Retinal pigment epithelial cell (primary cell): ENCODE data around the gene HIPK2.

ENCODE experiments used
- DNase-seq: peaks from one replicate; pipeline ENCODE4 v3.0.0-alpha.2; 2010; ENCODE audit warnings: low read depth
- H3K4me3 ChIP-seq: 2 replicates; pipeline ENCODE4 v1.5.1; 2011; ENCODE audit warnings: mild to moderate bottlenecking, low read length, control low read depth, moderate library complexity
- CTCF ChIP-seq: conservative IDR thresholded peaks from 2 replicates; pipeline ENCODE4 v1.5.1; 2011; ENCODE audit warnings: low read depth, low read length, control low read depth, inconsistent platforms

Gene HIPK2

GRCh38 chr7:139698844-139699243 lies 79.0 kb downstream of the HIPK2 start:
- no peak for TF ChIP-seq CTCF
- no peak for DNase-seq
- H3K4me3 ChIP-seq, result no peak overlapping the region

DNA sequence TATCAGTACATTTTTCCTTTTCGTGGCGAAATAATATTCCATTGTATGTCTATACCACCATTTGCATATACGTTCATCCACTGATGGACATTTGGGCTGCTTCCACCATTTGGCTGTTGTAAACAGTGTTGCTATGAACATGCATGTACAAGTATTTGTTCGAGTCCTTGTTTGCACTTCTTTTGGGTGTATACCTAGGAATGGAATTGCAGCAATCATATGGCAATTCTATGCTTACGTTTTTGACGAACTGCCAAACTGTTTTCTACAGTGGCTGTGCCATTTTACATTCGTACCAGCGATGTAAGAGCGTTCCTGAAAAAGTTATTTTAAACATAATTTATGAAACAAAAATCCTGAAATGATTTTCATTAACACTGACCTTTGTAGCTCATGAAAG lies 79.5 kb downstream of the HIPK2 start:
- DNase-seq, result no peak
- TF ChIP-seq CTCF, result no peak
- no peak overlapping the region for H3K4me3 ChIP-seq

DNA sequence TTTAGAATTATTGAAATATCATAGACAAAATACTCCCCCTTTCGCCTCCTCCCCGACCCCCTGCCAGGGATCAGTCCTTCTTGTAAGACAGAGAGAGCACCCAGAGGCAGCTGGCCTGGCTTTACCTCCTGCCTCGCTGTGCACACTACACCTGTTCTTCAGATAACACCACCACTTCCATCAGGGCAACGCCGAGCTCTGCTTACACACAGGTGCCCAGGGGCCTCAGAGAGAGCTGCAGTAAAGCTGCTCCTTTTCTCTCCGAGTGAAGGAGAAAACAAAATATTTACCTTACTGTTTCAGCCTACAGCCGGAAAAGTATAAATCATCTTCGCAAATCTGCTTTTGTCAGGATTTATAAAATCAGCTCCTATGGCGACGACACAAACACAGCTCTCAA lies 80.7 kb downstream of the HIPK2 start:
- no peak overlapping the region for H3K4me3 ChIP-seq
- DNase-seq, result no peak
- no peak for TF ChIP-seq CTCF

- TF ChIP-seq CTCF, result no peak
- no peak overlapping the region for H3K4me3 ChIP-seq
- no peak for DNase-seq
These were observed 81.2 kb downstream of the HIPK2 start for GRCh38 chr7:139696552-139696951.

DNA sequence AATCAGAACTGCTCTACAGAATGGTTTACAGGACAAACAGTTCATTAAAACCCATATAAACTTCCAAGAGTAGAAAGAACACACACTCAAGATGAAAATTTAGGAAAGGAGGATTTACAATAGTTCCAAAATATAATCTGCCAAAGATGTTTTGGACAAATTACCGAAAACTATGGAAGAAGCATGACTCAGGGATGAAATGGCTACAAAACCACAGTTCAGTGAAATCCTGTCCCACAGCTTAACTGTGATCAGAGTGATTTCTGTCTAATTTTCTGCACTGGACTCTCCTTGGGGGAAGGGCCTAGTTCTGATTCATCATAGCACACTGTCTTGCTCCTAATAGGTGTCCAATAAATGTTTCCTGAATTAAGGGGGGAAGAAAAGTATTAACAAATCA lies 82.2 kb downstream of the HIPK2 start:
- no peak for TF ChIP-seq CTCF
- DNase-seq, result no peak
- no peak overlapping the region for H3K4me3 ChIP-seq

DNA sequence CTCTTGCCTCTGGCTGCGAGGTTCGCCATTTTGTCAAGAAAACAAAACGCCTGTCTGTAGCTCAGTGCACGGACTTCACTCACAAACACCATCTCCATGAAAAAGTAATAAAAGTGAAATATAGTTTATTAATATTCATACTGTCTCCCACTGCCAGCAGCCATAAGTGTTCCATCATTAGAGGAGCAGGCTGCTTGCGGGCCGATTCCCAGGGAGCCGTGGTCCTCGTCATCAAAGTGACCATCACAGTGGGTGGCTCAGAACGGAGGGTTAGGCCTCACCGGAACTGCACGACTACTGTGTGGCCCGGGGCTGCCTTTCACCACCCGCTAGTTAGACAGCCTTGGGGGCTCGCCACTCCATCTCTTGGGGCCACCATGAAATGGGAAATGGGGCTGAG lies 82.7 kb downstream of the HIPK2 start:
- TF ChIP-seq CTCF, result no peak

GRCh38 chr7:139694389-139694676 lies 83.5 kb downstream of the HIPK2 start:
- no peak for TF ChIP-seq CTCF
- DNase-seq, result no peak
- H3K4me3 ChIP-seq, result no peak overlapping the region

More for the DNA sequence above, 82.7 kb downstream of the HIPK2 start:
- no peak for DNase-seq
- no peak overlapping the region for H3K4me3 ChIP-seq
